ENCODE measurements around the gene ECE2.

The ECE2 gene

GRCh38 chr3:184334470-184335158 is 58.8 kb downstream of the ECE2 start:
- no peak for TF ChIP-seq CTCF (conservative IDR thresholded peaks at IDR 0.05; ENCODE audit: control insufficient read depth, insufficient read depth, low read depth, low read length)
- H3K4me3 ChIP-seq (ENCODE audit: control insufficient read depth, low read depth, low read length), result no peak overlapping the region
- DNase-seq (ENCODE audit: low read depth), result peak; percentile 84

- no peak for DNase-seq (ENCODE audit: low read depth)
- TF ChIP-seq CTCF (conservative IDR thresholded peaks at IDR 0.05; ENCODE audit: control insufficient read depth, insufficient read depth, low read depth, low read length), result no peak
Observed at GRCh38 chr3:184335291-184335660, 59.5 kb downstream of the ECE2 start.

GRCh38 chr3:184335661-184336546 is 60.1 kb downstream of the ECE2 start:
- H3K4me3 ChIP-seq (ENCODE audit: control insufficient read depth, low read depth, low read length), result peak overlapping the region; percentile 60
- DNase-seq (ENCODE audit: low read depth), result peak; percentile 76
- no peak for TF ChIP-seq CTCF (conservative IDR thresholded peaks at IDR 0.05; ENCODE audit: control insufficient read depth, insufficient read depth, low read depth, low read length)

More at GRCh38 chr3:184335291-184335660, 59.5 kb downstream of the ECE2 start:
- no peak overlapping the region for H3K4me3 ChIP-seq (ENCODE audit: control insufficient read depth, low read depth, low read length)

GRCh38 chr3:184336547-184337398 is 61.0 kb downstream of the ECE2 start:
- no peak for TF ChIP-seq CTCF (conservative IDR thresholded peaks at IDR 0.05; ENCODE audit: control insufficient read depth, insufficient read depth, low read depth, low read length)
- peak; percentile 83 for DNase-seq (ENCODE audit: low read depth)

GRCh38 chr3:184337399-184337714 is 61.5 kb downstream of the ECE2 start, which contains the start of gene FAM131A:
Gene FAM131A, plus strand, starts transcription at chr3:184337600. Its CDS starts 31 bp downstream, at chr3:184337631.
- TF ChIP-seq CTCF (conservative IDR thresholded peaks at IDR 0.05; ENCODE audit: control insufficient read depth, insufficient read depth, low read depth, low read length), result no peak
- H3K4me3 ChIP-seq (ENCODE audit: control insufficient read depth, low read depth, low read length), result peak within 1 kb of the TSS; percentile 60
- DNase-seq (ENCODE audit: low read depth), result peak; percentile 60

More at GRCh38 chr3:184336547-184337398, 61.0 kb downstream of the ECE2 start:
- peak overlapping the region; percentile 60 for H3K4me3 ChIP-seq (ENCODE audit: control insufficient read depth, low read depth, low read length)

- TF ChIP-seq CTCF (conservative IDR thresholded peaks at IDR 0.05; ENCODE audit: control insufficient read depth, insufficient read depth, low read depth, low read length), result no peak
- peak overlapping the region; percentile 47 for H3K4me3 ChIP-seq (ENCODE audit: control insufficient read depth, low read depth, low read length)
- no peak for DNase-seq (ENCODE audit: low read depth)
Observed at GRCh38 chr3:184337981-184338380, 62.2 kb downstream of the ECE2 start.
